G401 (cell line): ENCODE measurements around the gene MAGEB16. TPM values are rescaled to one million over a fixed set of nuclear protein-coding genes. Genes with fewer than 3 reads are reported as not detected.

ENCODE experiments used
- DNase-seq: peaks from one replicate; pipeline ENCODE4 v3.0.0-alpha.2; 2015; ENCODE audit warnings: low spot score
- in situ Hi-C: cut with HindIII; loops from 2 replicates; pipeline ENCODE4 v1.10.0; 2016; ENCODE audit warnings: low sequenced_read_pairs, mixed read lengths
- total RNA-seq: library from RNA; depleted of rRNA; stranded (reverse); fragments of >200 nt; shearing (Covaris generic); gene quantifications from 2 replicates; pipeline ENCODE4 v1.2.3, GENCODE V29; 2014; rRNA removed

The MAGEB16 gene
- not detected in 2 replicates for total RNA-seq

DNA sequence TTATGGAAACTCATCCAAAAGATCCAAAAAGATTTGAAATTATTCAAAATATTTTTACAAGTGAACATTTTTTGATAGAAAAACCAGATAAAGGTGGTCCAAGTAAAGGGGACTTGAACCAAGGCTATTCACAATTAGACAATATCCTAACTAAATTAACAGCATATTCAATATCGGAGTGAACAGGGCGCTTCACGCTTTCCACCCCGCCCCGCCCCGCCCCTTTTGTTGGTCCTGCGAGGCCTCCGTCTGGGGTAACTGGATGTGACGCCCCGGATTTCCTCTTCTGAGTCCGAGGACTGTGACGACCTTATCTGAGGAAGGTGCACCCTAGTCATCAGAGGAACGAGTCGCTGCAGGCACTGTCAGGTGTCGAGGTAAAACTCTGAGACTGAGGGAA lies at the start of gene MAGEB16:
Gene MAGEB16 (plus strand): TSS at position 301 of the 400 bp plus-strand sequence. CDS start 3,855 bp downstream, outside the sequence.
- in situ Hi-C loops, result no loop called here
- DNase-seq, result no peak

- no peak for DNase-seq
- in situ Hi-C loops, result no loop called here
Measured at GRCh38 chrX:35773958-35774564, 24.1 kb upstream of the MAGEB16 start.

DNA sequence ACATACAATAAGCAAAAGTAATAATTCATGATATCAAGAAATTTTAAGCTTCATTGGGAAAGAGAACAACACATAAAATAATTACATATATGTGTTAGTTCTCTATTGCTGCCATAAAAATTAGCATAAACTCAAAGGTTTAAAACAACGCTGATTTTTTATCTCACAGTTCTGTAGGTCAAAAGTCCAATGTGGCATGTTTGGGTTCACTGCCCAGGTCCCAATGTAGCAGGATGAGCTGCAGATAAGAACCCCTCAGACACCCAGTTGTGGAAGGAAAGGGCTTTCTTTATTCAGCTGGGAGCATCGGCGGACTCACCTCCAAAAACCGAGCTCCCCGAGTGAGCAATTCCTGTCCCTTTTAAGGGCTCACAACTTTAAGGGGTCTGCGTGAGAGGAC lies 13.1 kb upstream of the MAGEB16 start:
- in situ Hi-C loops, result no loop called here

GRCh38 chrX:35786271-35786670 lies 11.9 kb upstream of the MAGEB16 start:
- DNase-seq, result no peak
- in situ Hi-C loops, result no loop called here

More for the DNA sequence above, 13.1 kb upstream of the MAGEB16 start:
- no peak for DNase-seq

DNA sequence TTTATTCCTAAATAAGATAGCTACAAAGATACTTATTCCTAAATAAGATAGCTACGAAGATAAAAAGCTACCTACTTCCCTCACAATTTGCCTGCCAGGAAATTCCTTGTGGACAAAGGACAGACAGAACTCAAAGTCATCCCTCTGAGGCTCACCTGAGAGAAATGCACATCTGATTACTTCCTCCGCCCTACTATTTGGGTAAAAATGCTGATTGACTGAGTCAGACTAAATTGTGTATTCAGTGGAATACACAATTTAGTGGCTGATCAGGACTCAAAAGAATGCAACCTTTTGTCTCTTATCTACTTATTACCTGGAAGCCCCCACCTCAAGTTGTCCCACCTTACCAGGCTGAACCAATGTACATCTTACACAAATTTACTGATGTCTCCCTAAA lies 10.3 kb upstream of the MAGEB16 start:
- no peak for DNase-seq
- in situ Hi-C loops, result no loop called here

GRCh38 chrX:35800474-35800873 lies 2.3 kb downstream of the MAGEB16 start:
- DNase-seq, result no peak
- in situ Hi-C loops, result no loop called here

- in situ Hi-C loops, result no loop called here
- DNase-seq, result no peak
Measured at GRCh38 chrX:35809781-35810180, 11.6 kb downstream of the MAGEB16 start.

DNA sequence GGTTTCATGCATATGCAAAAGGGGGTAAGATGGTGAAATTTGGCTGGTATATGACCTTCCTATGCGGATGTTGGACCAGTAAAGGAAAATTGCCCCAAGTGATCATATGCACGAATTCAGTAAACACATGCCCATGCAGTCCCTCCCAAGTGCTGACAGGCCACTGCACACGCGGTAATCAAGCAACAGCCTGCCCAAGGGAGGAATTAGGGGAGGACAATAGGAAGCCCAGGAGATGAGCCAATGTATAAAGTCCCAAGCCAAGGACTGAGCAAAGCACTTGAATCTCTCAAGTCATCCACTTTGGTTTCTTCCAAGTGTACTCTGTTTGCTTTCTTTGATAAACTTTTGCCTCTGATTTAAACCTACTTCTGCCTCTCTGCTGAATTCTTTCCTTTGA lies 21.1 kb downstream of the MAGEB16 start:
- DNase-seq, result no peak
- in situ Hi-C loops, result no loop called here

- no peak for DNase-seq
- in situ Hi-C loops, result no loop called here
Measured at GRCh38 chrX:35826503-35826902, 28.4 kb downstream of the MAGEB16 start.

GRCh38 chrX:35829501-35829900 lies 31.4 kb downstream of the MAGEB16 start:
- in situ Hi-C loops, result no loop called here
- no peak for DNase-seq

- in situ Hi-C loops, result no loop called here
- DNase-seq, result no peak
Measured at GRCh38 chrX:35841872-35842271, 43.7 kb downstream of the MAGEB16 start.

DNA sequence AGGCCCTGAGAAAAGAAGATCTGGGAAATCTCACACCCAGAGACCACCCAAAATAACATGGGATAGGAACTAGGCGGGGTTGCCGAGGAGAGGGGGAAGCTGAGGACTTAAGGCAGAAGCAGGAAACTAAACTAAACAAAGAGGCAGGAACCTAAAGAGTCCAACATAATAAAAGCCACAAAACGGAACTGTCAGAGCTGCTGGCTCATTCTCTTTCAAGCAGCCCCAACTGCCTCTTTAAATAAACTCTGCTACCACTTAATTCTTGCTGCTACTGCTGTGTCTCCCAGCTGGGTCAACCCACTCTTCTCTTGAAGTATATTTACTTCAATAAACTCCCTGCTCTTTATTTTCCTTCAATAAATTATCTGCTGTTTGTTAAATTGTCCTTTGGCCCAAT lies 44.5 kb downstream of the MAGEB16 start:
- peak; percentile 0 for DNase-seq
- in situ Hi-C loops, result no loop called here

GRCh38 chrX:35847736-35848135 lies 49.6 kb downstream of the MAGEB16 start:
- no peak for DNase-seq
- in situ Hi-C loops, result no loop called here

Other genes starting within 250 kb of the MAGEB16 start
- not detected in 2 replicates for gene CFAP47, start 121.4 kb downstream of the MAGEB16 start, total RNA-seq